Gastroesophageal sphincter (tissue), 4 donors: Measurements from ENCODE around the gene PLA2G3. TPM values are rescaled to one million over a fixed set of nuclear protein-coding genes. Genes with fewer than 3 reads are reported as not detected.

Source experiments
- ATAC-seq: fragments of 150-250 bp; one replicate; pipeline ENCODE4 v1.9.1; 2016; ENCODE audit warnings: mild to moderate bottlenecking, moderate library complexity
- H3K27ac ChIP-seq, 4 donors: fragments of 200-600 bp; sonication (generic) in 3 of 4; 1 replicate in 3 of 4; 2 replicates in 1 of 4; pipeline ENCODE4 v1.5.1; 2016 to 2019
- H3K27me3 ChIP-seq: fragments of 200-600 bp; sonication (generic); one replicate; pipeline ENCODE4 v1.5.1; 2019
- H3K36me3 ChIP-seq, 2 donors: fragments of 200-600 bp; sonication (generic); one replicate each; pipeline ENCODE4 v1.5.1; 2019; ENCODE audit warnings: control low read depth in 1 of 2
- H3K4me1 ChIP-seq, 3 donors: fragments of 200-600 bp; sonication (generic); 1 replicate in 2 of 3; 2 replicates in 1 of 3; pipeline ENCODE4 v1.5.1; 2016 to 2019; ENCODE audit warnings: control low read depth in 2 of 3
- H3K4me3 ChIP-seq, 2 donors: fragments of 200-600 bp; sonication (generic); one replicate each; pipeline ENCODE4 v1.5.1; 2019; ENCODE audit warnings: mild to moderate bottlenecking in 1 of 2, moderate library complexity in 1 of 2
- H3K9me3 ChIP-seq, 3 donors: fragments of 200-600 bp; sonication (generic); one replicate each; pipeline ENCODE4 v1.5.1; 2017 to 2019; ENCODE audit warnings: control low read depth in 2 of 3
- CTCF ChIP-seq, 4 experiments: fragments of 200-600 bp in 2 of 4; fragments of 450-650 bp in 2 of 4; sonication (generic) in 1 of 4; IDR thresholded peaks; one replicate each; pipeline ENCODE4 v1.5.1; 2017 to 2019; ENCODE audit warnings: antibody characterized with exemption in 4 of 4, mild to moderate bottlenecking in 2 of 4, moderate library complexity in 2 of 4
- EP300 ChIP-seq: sonication (generic); formaldehyde crosslinking; IDR thresholded peaks from one replicate; pipeline ENCODE4 v1.6.1; 2017; ENCODE audit warnings: antibody characterized with exemption, mild to moderate bottlenecking
- POLR2A ChIP-seq, 2 donors: fragments of 450-650 bp; IDR thresholded peaks; one replicate each; pipeline ENCODE4 v1.6.1; 2017; ENCODE audit warnings: antibody characterized with exemption in 2 of 2, mild to moderate bottlenecking in 2 of 2, moderate library complexity in 1 of 2
- POLR2AphosphoS5 ChIP-seq: sonication (generic); formaldehyde crosslinking; IDR thresholded peaks from one replicate; pipeline ENCODE4 v1.6.1; 2017; ENCODE audit warnings: antibody characterized with exemption
- WGBS, 2 donors: methylation state at CpG; one replicate each; pipeline ENCODE4 v1.1.5; 2018; ENCODE audit warnings: low coverage in 1 of 2; 5-methylcytosine and 5-hydroxymethylcytosine counted together
- total RNA-seq, 4 donors: library from RNA; depleted of rRNA; stranded (reverse); fragments of >200 nt; gene quantifications; one replicate each; pipeline ENCODE4 v1.1.0, GENCODE V29; 2016

PLA2G3 gene
- total RNA-seq, 4 donors from 2014 or later, result 0.12 to 0.47 (median 0.22) TPM; not detected in 1

GRCh38 chr22:31179345-31179744, 39.0 kb upstream of the PLA2G3 start:
- peak; percentile 12 for ATAC-seq
- Histone ChIP-seq H3K4me3 (no peak overlapping the region), H3K27ac (peak overlapping the region in 1 of 4 donors; percentile 6), H3K9me3 (no peaks in the 10 kb centered on the region), H3K36me3 (peaks cover 0 to 36% of the 10 kb centered on the region in 2 donors), H3K27me3 (no peaks in the 10 kb centered on the region), H3K4me1 (peaks cover 0 to 37% (median 10%) of the 10 kb centered on the region in 3 donors)
- TF ChIP-seq POLR2A (IDR thresholded peaks at IDR 0.05), result no peak
- no peak for TF ChIP-seq CTCF (IDR thresholded peaks at IDR 0.05)
- no peak for TF ChIP-seq POLR2AphosphoS5
- TF ChIP-seq EP300, result no peak
- WGBS, 2 donors, result 20 to 57% methylated on average over 1 of the region's 1 CpG

DNA sequence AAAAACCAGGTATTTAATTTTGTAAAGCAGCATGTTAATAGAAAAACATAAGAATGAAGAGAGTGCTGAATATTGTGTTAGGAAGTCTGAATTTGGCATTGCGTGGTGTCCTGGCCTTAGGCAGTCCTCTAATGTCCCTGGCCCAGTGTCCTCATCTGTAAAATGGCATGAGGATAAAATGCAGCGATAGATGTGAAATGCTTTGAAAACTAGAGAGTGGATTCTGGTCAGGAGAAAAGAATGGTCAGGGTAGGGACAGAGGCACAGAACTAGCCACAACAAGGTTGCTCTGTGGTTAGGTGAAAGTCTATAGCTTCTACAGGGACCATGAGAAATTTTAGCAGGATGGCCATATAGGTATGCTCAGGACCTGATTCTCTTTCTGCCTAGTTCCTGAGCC, 38.6 kb upstream of the PLA2G3 start:
- no peaks in the 10 kb centered on the region for H3K27me3 ChIP-seq
- 100% methylated on average over 2 of the region's 2 CpGs; no CpG with 5 or more reads in 1 of the 2 donors for WGBS, 2 donors
- H3K9me3 ChIP-seq, result no peaks in the 10 kb centered on the region
- H3K36me3 ChIP-seq, result peaks cover 0 to 32% of the 10 kb centered on the region in 2 donors
- no peak for ATAC-seq
- TF ChIP-seq POLR2AphosphoS5, result no peak
- no peak for TF ChIP-seq EP300
- no peak for TF ChIP-seq POLR2A (IDR thresholded peaks at IDR 0.05)
- TF ChIP-seq CTCF (IDR thresholded peaks at IDR 0.05), result no peak
- peaks cover 0 to 42% (median 10%) of the 10 kb centered on the region in 3 donors for H3K4me1 ChIP-seq
- H3K4me3 ChIP-seq, result no peak overlapping the region
- H3K27ac ChIP-seq, result no peak overlapping the region

- peaks cover 0 to 22% of the 10 kb centered on the region in 2 donors for H3K36me3 ChIP-seq
- WGBS, 2 donors, result 64 to 71% methylated on average over 5 to 6 of the region's 6 CpGs
- no peaks in the 10 kb centered on the region for H3K27me3 ChIP-seq
- peak overlapping the region; percentile 25 to 67 (median 52) for H3K27ac ChIP-seq
- peak; percentile 78 for ATAC-seq
- no peaks in the 10 kb centered on the region for H3K9me3 ChIP-seq
- TF ChIP-seq POLR2AphosphoS5, result peak; percentile 67
- no peak for TF ChIP-seq POLR2A (IDR thresholded peaks at IDR 0.05)
- peak in 1 of 4 experiments; percentile 13 for TF ChIP-seq CTCF (IDR thresholded peaks at IDR 0.05)
- TF ChIP-seq EP300, result no peak
- peaks cover 0 to 54% (median 14%) of the 10 kb centered on the region in 3 donors for H3K4me1 ChIP-seq
- H3K4me3 ChIP-seq, result no peak overlapping the region
These were observed 37.3 kb upstream of the PLA2G3 start for GRCh38 chr22:31177420-31178162.

GRCh38 chr22:31176923-31177322, 36.6 kb upstream of the PLA2G3 start:
- TF ChIP-seq POLR2AphosphoS5 (no peak), CTCF (IDR thresholded peaks at IDR 0.05) (no peak), EP300 (no peak), POLR2A (IDR thresholded peaks at IDR 0.05) (no peak)
- Histone ChIP-seq H3K36me3 (peaks cover 0 to 16% of the 10 kb centered on the region in 2 donors), H3K27me3 (no peaks in the 10 kb centered on the region), H3K27ac (peak overlapping the region; percentile 25 to 67 (median 52)), H3K9me3 (no peaks in the 10 kb centered on the region), H3K4me1 (peaks cover 0 to 61% (median 14%) of the 10 kb centered on the region in 3 donors), H3K4me3 (no peak overlapping the region)
- 88 to 100% methylated on average over 1 of the region's 1 CpG for WGBS, 2 donors
- no peak for ATAC-seq
